Left kidney (tissue), 2 donors: ENCODE measurements around the gene SNX3. TPM values are rescaled to one million over a fixed set of nuclear protein-coding genes. Genes with fewer than 3 reads are reported as not detected.
"Not testable (repeated sequence)": the region's sequence is repeated elsewhere in the genome, so short reads cannot be mapped to it uniquely, and the experiment has no call there.

ENCODE experiments used
- DNase-seq: peaks from one replicate; pipeline ENCODE4 v3.0.0-alpha.2; 2013
- polyA plus RNA-seq: library from polyadenylated mRNA; unstranded; fragments of 120-200 nt; gene quantifications from one replicate; pipeline ENCODE4 v1.2.1, GENCODE V29; 2013; ENCODE audit not compliant: insufficient read length

Gene SNX3
- polyA plus RNA-seq, 1 donor: 203 TPM

DNA sequence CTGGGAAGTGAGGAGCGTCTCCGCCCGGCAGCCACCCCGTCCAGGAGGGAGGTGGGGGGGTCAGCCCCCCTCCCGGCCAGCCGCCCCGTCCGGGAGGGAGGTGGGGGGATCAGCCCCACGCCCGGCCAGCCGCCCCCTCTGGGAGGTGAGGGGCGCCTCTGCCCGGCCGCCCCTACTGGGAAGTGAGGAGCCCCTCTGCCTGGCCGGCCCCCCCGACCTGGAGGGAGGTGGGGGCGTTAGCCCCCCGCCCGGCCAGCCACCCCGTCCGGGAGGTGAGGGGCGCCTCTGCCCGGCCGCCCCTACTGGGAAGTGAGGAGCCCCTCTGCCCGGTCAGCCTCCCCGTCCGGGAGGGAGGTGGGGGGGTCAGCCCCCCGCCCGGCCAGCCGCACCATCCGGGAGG lies 9.1 kb upstream of the SNX3 start:
- DNase-seq: not testable (repeated sequence)

DNA sequence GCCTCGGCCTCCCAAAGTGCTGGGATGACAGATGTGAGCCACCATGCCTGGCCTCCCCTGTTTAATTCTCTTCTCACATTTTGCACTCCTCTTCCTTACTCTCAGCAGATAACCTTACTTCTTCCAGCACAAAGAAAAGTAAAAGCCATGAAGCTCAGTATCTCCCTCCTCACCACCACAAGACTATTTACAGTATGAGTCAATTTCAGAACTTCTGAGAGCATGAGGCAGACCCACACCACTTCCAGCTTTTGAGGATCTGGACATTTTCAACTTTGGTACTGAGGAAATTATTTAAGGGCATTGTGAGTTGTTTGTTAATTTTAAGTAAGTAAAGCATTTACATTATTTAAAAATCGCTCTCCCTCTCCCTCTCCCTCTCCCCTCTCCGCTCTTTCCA lies 8.0 kb upstream of the SNX3 start:
- DNase-seq: no peak

DNA sequence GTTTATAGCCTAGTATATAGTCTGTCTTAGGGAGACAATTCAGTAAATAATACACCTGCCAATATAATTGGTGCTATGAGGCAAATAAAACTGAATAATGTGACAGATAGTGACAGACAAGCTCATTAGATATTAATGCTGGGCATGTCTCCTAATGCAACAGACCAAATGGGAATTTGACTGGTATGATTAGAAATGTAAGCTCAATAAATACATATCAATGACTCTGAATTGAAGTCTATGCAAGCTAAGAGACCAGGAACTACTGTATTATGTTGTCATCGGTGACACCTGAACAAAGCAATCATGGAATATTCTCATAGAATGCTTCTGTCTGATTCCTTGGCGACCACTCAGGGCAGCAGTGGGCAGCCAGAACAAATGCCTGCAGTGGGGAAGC lies 2.5 kb upstream of the SNX3 start:
- DNase-seq: no peak

DNA sequence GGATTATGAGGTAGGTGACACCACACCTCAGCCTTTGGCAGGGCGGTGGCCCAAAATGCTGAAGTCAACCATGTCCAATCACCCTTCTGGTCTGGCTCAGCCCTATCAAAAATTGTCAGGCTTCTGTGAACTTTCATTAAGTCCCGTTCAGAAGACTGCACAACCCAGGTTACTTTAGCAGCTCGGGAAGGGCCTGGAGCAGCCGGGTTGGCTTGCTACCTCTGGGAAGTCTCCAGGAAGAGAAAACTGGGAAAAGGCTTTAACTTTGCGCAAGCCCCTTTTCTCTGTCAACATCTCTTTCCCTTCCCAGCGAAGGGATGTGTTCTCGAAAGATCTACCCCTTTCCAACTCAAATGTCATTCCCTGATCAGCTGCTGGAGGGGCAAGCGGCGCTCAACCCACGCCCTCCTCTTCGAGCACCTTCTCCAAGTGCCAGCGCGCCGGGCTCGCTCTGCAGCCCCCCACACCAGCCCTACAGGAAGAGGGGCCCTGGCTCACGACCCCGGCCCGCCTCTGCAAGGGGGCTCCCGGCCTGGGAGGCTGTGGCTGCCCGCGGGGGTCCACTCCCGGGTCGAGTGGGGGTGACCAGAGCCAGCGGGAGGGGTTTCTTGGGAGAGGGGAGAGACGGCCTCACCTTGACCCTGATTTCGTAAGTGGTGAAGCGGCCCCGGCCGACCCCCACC lies 573 bp downstream of the SNX3 start:
- DNase-seq: peak; percentile 40

DNA sequence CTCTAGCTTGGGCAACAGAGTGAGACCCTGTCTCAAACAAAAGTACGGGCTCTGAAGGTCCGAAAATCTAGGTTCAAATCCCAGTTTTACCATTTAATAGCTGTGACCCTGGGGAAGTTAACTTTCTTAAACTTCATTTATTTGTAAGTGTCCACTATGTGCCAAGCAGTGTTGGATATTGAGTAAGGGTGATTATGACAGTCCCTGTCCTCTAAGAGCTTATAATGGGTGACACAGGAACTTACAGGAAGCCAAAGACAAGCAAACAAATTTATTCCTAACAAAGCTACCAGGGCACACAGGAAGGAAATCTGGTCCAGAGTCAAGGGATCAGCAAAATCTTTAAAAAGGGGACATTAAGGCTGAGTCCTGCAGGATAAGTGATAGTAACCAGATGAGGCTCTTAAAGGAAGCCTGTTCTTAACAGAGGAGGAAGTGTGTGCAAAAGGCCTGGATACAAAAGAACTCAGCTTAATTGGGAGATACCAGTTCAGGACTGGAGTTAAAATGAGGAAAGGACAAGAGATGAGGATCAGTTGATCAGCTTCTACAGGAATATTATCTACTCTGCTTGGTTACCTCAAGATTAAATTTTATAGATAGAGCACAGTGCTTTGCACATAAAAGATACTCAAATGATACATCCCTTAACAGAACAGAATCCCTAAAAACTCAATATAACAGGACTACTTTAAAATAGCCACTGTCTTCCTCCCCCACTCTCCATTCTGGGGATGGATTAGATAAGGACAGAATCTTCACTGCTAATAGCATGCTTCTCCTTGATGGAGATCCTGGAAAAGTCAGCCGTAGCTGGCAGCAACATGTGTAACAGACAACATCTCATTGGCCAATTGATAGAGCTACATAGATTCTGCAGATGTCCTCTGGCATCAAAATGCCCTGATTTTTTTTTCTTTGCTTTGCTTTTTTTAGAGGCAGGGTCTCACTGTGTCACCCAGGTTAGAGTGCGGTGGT lies 6.1 kb downstream of the SNX3 start:
- no peak for DNase-seq

DNA sequence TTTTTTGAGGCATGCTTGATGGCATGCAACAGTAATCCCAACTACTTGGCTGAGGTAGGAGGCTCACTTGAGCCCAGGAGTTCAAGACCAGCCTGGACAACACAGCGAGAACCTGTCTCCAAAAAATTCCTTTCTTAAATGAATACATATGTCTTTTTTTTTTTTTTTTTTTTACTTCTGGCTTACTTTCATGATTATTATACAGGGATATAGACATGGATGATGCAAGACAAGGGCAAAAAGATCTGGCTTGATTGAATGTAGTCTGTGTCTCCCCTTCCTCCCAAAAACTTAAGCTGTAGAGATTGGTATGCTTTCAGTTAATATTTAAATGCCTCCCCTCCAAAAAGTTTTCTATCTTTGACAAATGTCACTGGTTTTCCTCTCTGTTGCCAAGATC lies 7.6 kb downstream of the SNX3 start:
- no peak for DNase-seq

DNA sequence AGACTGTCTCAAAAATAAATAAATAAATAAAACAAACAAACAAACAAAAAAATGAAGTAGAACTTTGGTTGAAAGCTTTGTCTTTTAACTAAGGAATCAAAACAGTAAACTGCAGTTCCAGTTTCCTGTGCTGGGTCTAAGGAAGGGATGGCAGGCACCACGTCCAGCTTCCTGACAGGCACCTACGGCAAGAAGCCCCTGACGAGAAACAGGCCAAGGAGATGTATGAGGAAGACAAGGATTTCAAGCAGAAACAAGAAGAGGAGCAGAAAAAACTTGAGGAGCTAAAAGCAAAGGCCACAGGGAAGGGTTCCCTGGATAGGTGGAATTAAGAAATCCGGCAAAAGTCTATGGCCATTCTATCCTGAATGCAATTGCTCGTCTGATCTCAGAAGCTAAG lies 8.8 kb downstream of the SNX3 start:
- DNase-seq: no peak

DNA sequence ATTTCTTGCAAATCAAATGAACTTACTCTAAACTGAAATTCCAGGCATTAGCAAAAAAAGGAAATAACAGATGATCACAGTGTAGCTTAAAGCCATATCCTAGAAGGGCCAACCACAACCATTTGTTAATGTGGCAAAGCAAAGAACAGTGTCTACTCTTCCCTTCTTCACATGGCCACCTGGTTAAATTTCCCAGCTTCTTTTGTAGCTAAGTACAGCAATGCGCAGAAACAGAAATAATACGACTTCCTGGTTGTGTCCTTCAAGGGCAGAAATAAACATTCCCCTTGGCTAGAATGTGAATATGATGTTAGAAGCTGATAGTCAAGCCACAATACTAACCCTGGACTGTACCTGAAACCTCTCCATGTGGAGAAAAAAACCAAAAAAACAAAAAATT lies 9.6 kb downstream of the SNX3 start:
- no peak for DNase-seq

DNA sequence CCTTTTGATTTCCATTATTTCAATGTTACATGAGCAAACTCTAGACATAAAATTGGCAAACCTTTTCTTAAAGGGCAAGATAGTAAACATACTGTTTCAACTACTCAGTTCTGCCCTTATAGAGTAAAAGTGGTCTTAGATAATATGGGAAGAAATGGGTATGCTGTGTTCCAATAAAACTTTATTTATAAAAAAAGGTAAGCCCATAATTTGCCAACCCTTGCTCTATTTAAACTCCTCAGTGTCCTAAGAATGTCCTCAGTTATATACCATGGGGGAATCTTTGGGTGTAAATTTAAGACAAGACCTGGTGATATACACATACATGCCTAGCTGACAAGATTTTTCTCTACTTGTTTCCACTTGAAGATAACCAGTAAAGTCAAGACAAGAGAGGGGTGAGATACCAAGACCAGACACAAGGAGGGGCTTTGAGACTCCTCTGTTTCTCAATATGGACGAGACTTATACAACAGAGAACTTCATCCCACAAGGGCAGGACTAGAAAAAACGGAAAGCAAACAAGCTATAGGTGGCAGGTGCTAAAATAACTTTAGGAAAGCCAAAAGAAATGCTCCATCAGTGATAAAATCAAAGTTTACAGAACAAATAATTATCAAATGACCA lies 10.5 kb downstream of the SNX3 start:
- DNase-seq: no peak

DNA sequence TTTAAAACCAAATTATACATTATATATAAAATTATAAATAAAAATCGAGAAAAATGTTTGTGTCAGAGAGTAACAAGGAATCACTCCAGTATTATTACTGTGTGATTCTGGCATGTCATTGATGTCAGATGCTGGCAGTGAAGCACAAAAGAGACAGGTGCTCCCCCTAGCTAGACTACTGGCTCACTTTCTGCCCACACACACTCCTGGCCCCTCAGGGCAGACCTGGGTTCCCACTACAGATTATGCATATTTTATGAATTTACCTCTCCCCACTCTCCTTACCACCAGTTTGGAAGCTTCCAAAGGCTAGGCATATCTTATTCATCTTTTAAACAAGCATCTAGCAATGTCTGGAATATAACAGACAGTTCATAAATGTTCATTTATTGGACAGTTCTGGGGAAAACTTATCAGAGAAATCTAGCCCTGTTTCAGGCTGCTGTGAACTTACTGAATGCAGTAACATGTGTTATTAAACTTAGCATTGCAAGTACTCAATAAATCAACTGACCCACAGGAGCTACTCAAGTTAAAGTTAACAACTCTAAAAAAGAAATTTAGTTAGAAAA lies 12.8 kb downstream of the SNX3 start:
- DNase-seq: no peak

DNA sequence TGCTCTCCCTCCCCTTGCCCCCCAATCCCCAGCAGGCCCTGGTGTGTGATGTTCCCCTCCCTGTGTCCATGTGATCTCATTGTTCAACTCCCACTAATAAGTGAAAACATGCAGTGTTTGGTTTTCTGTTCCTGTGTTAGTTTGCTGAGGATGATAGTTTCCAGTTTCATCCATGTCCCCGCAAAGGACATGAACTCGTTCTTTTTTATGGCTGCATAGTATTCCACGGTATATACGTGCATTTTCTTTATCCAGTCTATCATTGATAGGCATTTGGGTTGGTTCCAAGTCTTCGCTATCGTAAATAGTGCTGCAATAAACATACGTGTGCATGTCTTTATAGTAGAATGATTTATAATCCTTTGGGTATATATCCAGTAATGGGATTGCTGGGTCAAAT lies 15.7 kb downstream of the SNX3 start:
- DNase-seq: not testable (repeated sequence)

DNA sequence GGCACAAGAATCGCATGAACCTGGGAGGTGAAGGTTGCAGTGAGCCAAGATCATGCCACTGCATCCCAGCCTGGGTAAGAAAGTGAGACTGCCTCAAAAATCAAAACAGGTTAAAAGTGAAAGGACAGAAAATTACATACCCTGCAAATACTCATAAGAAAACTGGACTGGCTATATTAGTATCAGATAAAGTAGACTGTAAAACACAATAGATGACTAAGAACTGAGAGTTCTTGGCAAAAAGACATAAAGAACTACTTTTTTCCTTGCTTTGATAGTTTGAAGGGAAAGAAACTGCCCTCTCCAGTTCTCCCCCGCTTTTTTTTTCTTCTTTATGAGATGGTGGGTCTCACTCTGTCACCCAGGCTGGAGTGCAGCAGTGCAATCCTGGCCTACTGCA lies 17.0 kb downstream of the SNX3 start:
- no peak for DNase-seq

DNA sequence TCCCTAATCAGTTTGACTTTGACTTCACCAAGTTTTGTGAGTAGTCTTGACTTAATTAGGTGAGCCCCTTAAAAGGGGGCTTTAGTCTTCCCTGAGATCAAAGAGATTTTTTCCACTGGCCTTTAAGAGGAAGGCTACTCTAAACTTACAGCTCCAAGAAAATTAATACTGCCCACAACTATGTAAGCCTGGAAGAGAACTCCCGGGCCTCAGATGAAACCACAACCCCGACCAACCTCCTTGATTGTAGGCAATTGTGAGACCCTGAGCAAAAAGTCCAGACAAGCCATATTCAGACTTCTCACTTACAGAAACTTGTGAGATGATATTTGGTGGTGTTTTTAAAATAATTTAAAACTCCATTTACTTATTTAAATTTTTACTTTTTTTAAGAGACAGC lies 18.1 kb downstream of the SNX3 start:
- no peak for DNase-seq

DNA sequence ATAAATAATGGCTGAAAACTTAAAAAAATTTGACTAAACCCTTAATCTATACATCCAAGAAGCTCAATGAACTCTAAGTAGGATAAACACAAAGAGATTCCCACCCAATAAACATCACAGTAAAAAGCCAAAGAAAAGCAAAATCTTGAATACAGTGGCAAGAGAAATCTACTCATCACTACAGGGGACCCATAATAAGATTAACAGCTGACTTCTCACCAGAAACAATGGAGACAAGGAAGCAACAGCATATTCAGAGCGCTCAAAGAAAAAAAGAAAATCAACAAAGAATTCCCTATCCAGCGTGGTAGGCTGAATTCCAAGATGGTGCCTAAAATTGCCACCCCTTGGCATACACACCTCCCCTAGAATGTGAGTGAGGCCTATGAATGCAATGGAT lies 18.6 kb downstream of the SNX3 start:
- no peak for DNase-seq

DNA sequence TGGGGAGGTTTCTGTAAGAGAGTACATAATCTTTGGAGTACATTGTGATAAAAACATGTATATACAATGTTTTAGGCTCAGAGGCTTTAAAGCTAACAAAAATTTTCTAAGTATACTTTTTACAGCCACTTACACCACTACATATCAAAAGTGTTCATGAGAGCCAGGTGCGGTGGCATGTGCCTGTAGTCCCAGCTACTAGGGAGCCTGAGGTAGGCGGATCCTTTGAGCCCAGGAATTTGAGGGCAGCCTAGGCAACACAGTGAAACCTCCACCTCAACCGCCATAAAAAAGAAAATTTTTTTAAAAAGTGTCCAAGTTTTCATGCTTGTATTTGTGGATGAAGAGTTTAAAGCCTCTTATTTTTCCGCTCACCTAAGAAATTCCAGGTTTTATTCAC lies 22.5 kb downstream of the SNX3 start:
- no peak for DNase-seq

DNA sequence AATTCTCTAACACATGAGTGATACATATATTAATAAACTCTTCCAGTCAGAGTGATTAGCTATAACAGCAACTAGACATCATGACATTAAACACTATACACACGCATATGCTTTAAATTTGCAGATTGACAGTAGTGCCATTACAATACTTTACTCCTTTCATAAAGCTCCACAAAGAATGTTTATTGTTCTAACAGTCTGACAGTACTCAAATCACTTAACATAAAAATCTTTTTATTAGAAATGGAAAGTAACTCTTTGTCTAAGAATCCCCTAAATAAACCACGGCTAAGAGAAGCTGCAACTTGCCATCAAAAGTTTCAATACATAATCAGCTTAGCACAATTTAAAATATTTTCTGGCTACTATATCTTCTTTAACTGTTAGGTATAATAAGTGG lies 24.0 kb downstream of the SNX3 start:
- DNase-seq: no peak

DNA sequence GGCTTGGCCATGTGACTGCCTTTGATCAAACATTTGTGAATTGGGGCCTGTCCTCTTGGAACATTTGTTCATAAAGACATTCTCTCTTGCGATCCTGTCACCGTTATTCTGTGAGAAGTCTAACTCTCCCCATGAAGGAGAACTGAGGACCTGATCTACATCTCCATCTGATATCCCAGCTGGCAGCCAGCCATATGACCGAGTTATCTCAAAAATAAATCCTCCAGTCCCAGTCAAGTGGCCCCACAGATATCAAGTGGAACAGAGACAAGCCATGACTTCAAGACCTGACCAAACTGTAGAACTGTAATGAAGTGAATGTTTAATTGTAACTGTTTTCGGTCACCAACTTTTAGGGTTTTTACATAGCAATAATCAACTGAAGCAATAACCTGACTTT lies 25.7 kb downstream of the SNX3 start:
- DNase-seq: no peak

DNA sequence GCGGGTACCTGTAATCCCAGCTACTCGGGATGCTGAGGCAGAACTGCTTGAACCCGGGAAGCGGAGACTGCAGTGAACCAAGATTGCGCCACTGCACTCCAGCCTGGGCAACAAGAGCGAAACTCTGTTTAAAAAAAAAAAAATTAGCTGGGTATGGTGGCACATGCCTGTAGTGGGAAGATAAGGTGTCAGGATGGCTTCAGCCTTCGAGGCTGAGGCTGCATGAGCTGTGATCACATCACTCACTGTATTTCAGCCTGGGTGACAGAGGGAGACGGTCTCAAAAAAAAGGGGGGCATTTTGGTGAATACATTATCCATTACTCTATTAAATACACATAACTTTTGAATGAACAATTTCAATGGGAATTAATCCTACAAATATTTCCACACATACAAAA lies 32.4 kb downstream of the SNX3 start:
- no peak for DNase-seq

DNA sequence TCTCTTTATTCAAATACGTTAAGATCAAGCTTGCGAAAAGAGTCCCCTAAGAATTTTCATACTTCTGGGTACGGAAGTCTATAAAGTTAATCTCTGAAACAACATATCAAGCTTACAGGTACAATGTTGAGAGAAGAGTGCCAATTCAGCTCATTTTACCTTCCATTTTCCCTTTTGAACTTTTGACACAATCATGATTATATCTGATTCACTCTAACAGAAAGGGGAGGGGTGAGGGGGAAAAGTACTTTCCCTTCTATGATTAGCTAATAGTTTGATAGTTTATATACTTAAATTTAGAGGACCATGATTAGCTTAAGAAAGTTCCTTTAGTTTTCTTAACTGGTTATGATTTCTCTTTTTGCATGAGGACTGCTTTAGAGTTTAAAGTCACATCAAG lies 33.5 kb downstream of the SNX3 start:
- DNase-seq: no peak

DNA sequence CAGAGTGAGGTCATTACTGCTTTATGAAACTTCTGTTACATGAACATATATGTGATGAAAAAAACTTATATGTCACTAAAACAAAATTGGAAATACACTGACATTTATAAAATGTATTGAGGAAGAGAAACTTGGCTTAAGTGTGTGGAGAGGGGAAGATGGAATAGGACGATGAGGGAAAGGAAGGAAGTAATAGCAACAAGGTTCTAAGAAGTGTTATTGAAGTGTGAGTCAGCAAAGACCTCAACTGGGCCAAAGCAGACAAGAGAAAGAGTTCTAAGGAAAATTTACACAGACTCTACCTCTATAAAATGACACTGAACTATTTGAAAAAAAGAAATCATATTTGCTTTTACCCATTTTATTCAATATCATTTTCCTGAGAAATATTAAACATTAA lies 38.3 kb downstream of the SNX3 start:
- no peak for DNase-seq

DNA sequence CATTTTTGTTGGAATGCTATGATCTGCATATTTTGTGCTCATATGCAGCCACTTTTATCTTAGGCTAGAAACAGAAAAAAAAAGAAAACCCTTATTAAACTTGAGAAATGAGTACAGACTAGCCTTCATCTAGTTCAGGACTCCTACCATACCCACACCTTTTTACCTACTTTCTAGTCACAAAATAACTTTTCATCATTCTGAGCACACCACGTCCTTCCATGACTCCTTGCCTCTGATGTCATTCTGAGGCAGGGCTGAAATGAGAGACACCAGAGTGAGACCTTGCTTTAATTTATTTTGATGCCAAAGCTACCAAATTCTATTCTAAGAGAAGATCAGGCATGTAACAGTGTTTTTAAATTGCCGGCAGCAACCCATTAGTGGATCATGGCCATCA lies 38.8 kb downstream of the SNX3 start:
- no peak for DNase-seq

DNA sequence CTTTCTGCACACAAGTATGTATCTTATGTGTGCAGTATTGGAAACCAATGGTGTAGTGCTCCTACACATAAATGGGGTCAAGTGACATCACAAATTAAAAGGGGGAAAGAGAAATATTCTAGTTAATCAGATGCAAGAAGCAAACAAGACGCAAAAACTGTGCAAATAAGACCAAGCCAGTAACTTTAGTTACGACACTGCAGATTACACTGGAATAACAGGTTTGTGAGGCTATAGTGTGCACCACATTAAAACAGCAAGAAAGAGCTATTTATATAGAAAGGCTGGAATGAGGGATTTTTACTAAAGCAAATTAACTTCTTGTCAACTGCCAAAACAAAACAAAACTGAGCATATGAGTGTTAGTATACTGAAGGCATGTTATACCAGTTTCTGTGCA lies 49.2 kb downstream of the SNX3 start:
- DNase-seq: no peak

DNA sequence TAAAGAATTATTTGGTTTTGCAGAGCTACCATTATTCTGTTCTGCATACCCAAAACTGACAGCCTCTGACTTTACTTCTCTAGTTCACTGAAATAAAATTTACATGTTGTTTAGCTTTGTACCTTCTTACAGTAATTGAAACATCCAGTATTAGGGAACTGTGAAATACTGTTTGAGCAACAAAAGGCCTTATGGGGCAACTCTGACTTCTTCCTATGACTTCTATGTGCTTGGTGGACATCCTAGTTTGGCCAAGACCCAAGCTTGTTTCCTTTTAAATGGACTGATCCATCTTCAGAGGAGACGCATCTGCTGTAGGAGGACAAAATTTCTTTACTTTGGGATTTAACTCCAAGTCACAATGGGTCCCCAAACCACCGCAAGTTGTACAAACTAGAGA lies 50.3 kb downstream of the SNX3 start:
- no peak for DNase-seq
